HG03354 (cell line): Measurements from ENCODE around the gene NAV3.
"Not testable (repeated sequence)": the region's sequence is repeated elsewhere in the genome, so short reads cannot be mapped to it uniquely, and the experiment has no call there.

Experiments
- ATAC-seq: cut with Tn5 transposase; IDR thresholded peaks from one replicate; pipeline ENCODE4 v1.9.1; 2021; ENCODE audit warnings: mild to moderate bottlenecking; ENCODE audit not compliant: unreplicated experiment, poor library complexity, severe bottlenecking

The NAV3 gene

GRCh38 chr12:78099806-78100205, 269.1 kb downstream of the NAV3 start:
- no peak for ATAC-seq

- no peak for ATAC-seq
Observed at GRCh38 chr12:78101113-78101876, 270.6 kb downstream of the NAV3 start.

- no peak for ATAC-seq
Observed at GRCh38 chr12:78101946-78102635, 271.4 kb downstream of the NAV3 start.

GRCh38 chr12:78102801-78103200, 272.1 kb downstream of the NAV3 start:
- ATAC-seq, result not testable (repeated sequence)

GRCh38 chr12:78115889-78116288, 285.2 kb downstream of the NAV3 start:
- ATAC-seq, result no peak

- ATAC-seq, result no peak
Observed at GRCh38 chr12:78118036-78118435, 287.3 kb downstream of the NAV3 start.

- no peak for ATAC-seq
Observed at GRCh38 chr12:78118486-78118885, 287.8 kb downstream of the NAV3 start.

- no peak for ATAC-seq
Observed at GRCh38 chr12:78119351-78119918, 288.7 kb downstream of the NAV3 start.

- ATAC-seq, result no peak
Observed at GRCh38 chr12:78120306-78120705, 289.6 kb downstream of the NAV3 start.

GRCh38 chr12:78120866-78121560, 290.3 kb downstream of the NAV3 start:
- no peak for ATAC-seq

GRCh38 chr12:78121969-78122610, 291.4 kb downstream of the NAV3 start:
- no peak for ATAC-seq

- no peak for ATAC-seq
Observed at GRCh38 chr12:78128211-78128610, 297.5 kb downstream of the NAV3 start.

GRCh38 chr12:78143717-78144116, 313.0 kb downstream of the NAV3 start:
- no peak for ATAC-seq

GRCh38 chr12:78145398-78145797, 314.7 kb downstream of the NAV3 start:
- no peak for ATAC-seq

GRCh38 chr12:78146365-78146772, 315.7 kb downstream of the NAV3 start:
- peak; percentile 83 for ATAC-seq

- no peak for ATAC-seq
Observed at GRCh38 chr12:78149459-78149858, 318.8 kb downstream of the NAV3 start.

- no peak for ATAC-seq
Observed at GRCh38 chr12:78155546-78155945, 324.9 kb downstream of the NAV3 start.

GRCh38 chr12:78156751-78157150, 326.1 kb downstream of the NAV3 start:
- no peak for ATAC-seq

- ATAC-seq, result no peak
Observed at GRCh38 chr12:78157199-78157598, 326.5 kb downstream of the NAV3 start.

- ATAC-seq, result no peak
Observed at GRCh38 chr12:78164154-78164553, 333.5 kb downstream of the NAV3 start.
